ENCODE data around the gene NEK11. TPM values are rescaled to one million over a fixed set of nuclear protein-coding genes. Genes with fewer than 3 reads are reported as not detected.

NEK11 gene
- polyA plus RNA-seq, 1 donor from 2014 or later: 6.1 TPM

- H3K36me3 ChIP-seq (ENCODE audit: insufficient read depth, low read length): no peaks in the 10 kb centered on the region
- H3K27ac ChIP-seq (ENCODE audit: low read length): no peak overlapping the region
- H3F3A ChIP-seq (ENCODE audit: insufficient read depth, low read length, poor library complexity, severe bottlenecking): no peaks in the 10 kb centered on the region
These were observed 212.6 kb downstream of the NEK11 start for GRCh38 chr3:131239267-131239666.

GRCh38 chr3:131242201-131242600 is 215.5 kb downstream of the NEK11 start:
- no peaks in the 10 kb centered on the region for H3K79me2 ChIP-seq (replicated peaks; ENCODE audit: insufficient read depth, low read length)
- H3K9me3 ChIP-seq (ENCODE audit: low read length): no peaks in the 10 kb centered on the region
- no peaks in the 10 kb centered on the region for H4K20me1 ChIP-seq (ENCODE audit: insufficient read depth)
- H3K36me3 ChIP-seq (ENCODE audit: insufficient read depth, low read length): no peaks in the 10 kb centered on the region
- H2AFZ ChIP-seq (ENCODE audit: low read depth, low read length): no peak overlapping the region
- H3K9ac ChIP-seq (ENCODE audit: low read length): no peak overlapping the region
- H3K4me3 ChIP-seq (ENCODE audit: low read length): no peak overlapping the region
- no peaks in the 10 kb centered on the region for H3K27me3 ChIP-seq (ENCODE audit: insufficient read depth, low read depth, low read length)
- no peak overlapping the region for H3K4me2 ChIP-seq (ENCODE audit: low read length)
- H3K27ac ChIP-seq (ENCODE audit: low read length): no peak overlapping the region
- H3K9me2 ChIP-seq (ENCODE audit: insufficient read depth, low read length): no peaks in the 10 kb centered on the region
- H3F3A ChIP-seq (ENCODE audit: insufficient read depth, low read length, poor library complexity, severe bottlenecking): no peaks in the 10 kb centered on the region
- TF ChIP-seq RAD21 (conservative IDR thresholded peaks at IDR 0.05) (no peak), SMC3 (conservative IDR thresholded peaks at IDR 0.05; ENCODE audit: poor library complexity) (no peak), REST (IDR thresholded peaks at IDR 0.05; ENCODE audit: borderline replicate concordance) (no peak), TAF1 (IDR thresholded peaks at IDR 0.05; ENCODE audit: low read depth) (no peak), EZH2 (IDR thresholded peaks at IDR 0.05; ENCODE audit: borderline replicate concordance, insufficient read depth, low read length, poor library complexity, severe bottlenecking) (no peak), POLR2AphosphoS5 (IDR thresholded peaks at IDR 0.05) (no peak), EP300 (conservative IDR thresholded peaks at IDR 0.05; ENCODE audit: poor library complexity, severe bottlenecking) (no peak), MXI1 (conservative IDR thresholded peaks at IDR 0.05; ENCODE audit: poor library complexity, severe bottlenecking) (no peak)

More at GRCh38 chr3:131239267-131239666, 212.6 kb downstream of the NEK11 start:
- no peaks in the 10 kb centered on the region for H3K9me2 ChIP-seq (ENCODE audit: insufficient read depth, low read length)
- no peaks in the 10 kb centered on the region for H3K27me3 ChIP-seq (ENCODE audit: insufficient read depth, low read depth, low read length)
- no peak overlapping the region for H3K4me3 ChIP-seq (ENCODE audit: low read length)
- TF ChIP-seq RAD21 (conservative IDR thresholded peaks at IDR 0.05) (no peak), EZH2 (IDR thresholded peaks at IDR 0.05; ENCODE audit: borderline replicate concordance, insufficient read depth, low read length, poor library complexity, severe bottlenecking) (no peak), TAF1 (IDR thresholded peaks at IDR 0.05; ENCODE audit: low read depth) (no peak), POLR2AphosphoS5 (IDR thresholded peaks at IDR 0.05) (no peak), CTCF (IDR thresholded peaks at IDR 0.05; ENCODE audit: poor library complexity, severe bottlenecking) (no peak), SMC3 (conservative IDR thresholded peaks at IDR 0.05; ENCODE audit: poor library complexity) (no peak), MXI1 (conservative IDR thresholded peaks at IDR 0.05; ENCODE audit: poor library complexity, severe bottlenecking) (no peak), EP300 (conservative IDR thresholded peaks at IDR 0.05; ENCODE audit: poor library complexity, severe bottlenecking) (no peak), REST (IDR thresholded peaks at IDR 0.05; ENCODE audit: borderline replicate concordance) (no peak)
- H3K79me2 ChIP-seq (replicated peaks; ENCODE audit: insufficient read depth, low read length): no peaks in the 10 kb centered on the region
- H3K4me2 ChIP-seq (ENCODE audit: low read length): no peak overlapping the region
- no peak overlapping the region for H2AFZ ChIP-seq (ENCODE audit: low read depth, low read length)
- no peak overlapping the region for H3K9ac ChIP-seq (ENCODE audit: low read length)
- no peaks in the 10 kb centered on the region for H3K9me3 ChIP-seq (ENCODE audit: low read length)
- H4K20me1 ChIP-seq (ENCODE audit: insufficient read depth): no peaks in the 10 kb centered on the region
